Lower lobe of right lung (tissue), 2 donors: Measurements from ENCODE around the gene HBM. TPM values are rescaled to one million over a fixed set of nuclear protein-coding genes. Genes with fewer than 3 reads are reported as not detected.
"Not testable (repeated sequence)": the region's sequence is repeated elsewhere in the genome, so short reads cannot be mapped to it uniquely, and the experiment has no call there.

Experiments
- ATAC-seq, 2 donors: fragments of 200-7000 bp; cut with Tn5 transposase; one replicate each; pipeline ENCODE4 v1.9.1; 2020 to 2022; ENCODE audit warnings: mild to moderate bottlenecking in 2 of 2, moderate library complexity in 2 of 2
- DNase-seq: peaks from one replicate; pipeline ENCODE4 v3.0.0-alpha.2; 2020
- H3K27ac ChIP-seq: fragments of 200-600 bp; one replicate; pipeline ENCODE4 v1.8.0; 2022
- H3K27me3 ChIP-seq: fragments of 200-600 bp; one replicate; pipeline ENCODE4 v1.8.0; 2022; ENCODE audit warnings: low read depth
- H3K36me3 ChIP-seq: fragments of 200-600 bp; one replicate; pipeline ENCODE4 v1.8.0; 2022; ENCODE audit warnings: mild to moderate bottlenecking
- H3K4me1 ChIP-seq: fragments of 200-600 bp; one replicate; pipeline ENCODE4 v1.8.0; 2022
- H3K4me3 ChIP-seq: fragments of 200-600 bp; one replicate; pipeline ENCODE4 v1.8.0; 2022; ENCODE audit warnings: mild to moderate bottlenecking
- H3K9me3 ChIP-seq: fragments of 200-600 bp; one replicate; pipeline ENCODE4 v1.8.0; 2022
- intact Hi-C: fragments of 100-400 bp; cut with DNase I; formaldehyde crosslinking; loops from one replicate; pipeline ENCODE4 v1.11.0; 2022
- total RNA-seq: library from RNA; stranded (reverse); fragmentation: NEBNext Ultra II Directional; extraction: Animal tissue kit (Norgen Biotek cat#: 25700); gene quantifications from one replicate; pipeline ENCODE4 v1.2.1, GENCODE V29; 2021
- TF ChIP-seq, protein P1 (sequence below): fragments of 200-600 bp; IDR thresholded peaks from one replicate; pipeline ENCODE4 v1.8.0; 2022; ENCODE audit warnings: antibody characterized with exemption, mild to moderate bottlenecking
- donor health status: DM: no; HTN: yes; CAD: no; lungs with severe emphysema.

HBM gene
- total RNA-seq, 1 donor from 2014 or later, result not detected

DNA sequence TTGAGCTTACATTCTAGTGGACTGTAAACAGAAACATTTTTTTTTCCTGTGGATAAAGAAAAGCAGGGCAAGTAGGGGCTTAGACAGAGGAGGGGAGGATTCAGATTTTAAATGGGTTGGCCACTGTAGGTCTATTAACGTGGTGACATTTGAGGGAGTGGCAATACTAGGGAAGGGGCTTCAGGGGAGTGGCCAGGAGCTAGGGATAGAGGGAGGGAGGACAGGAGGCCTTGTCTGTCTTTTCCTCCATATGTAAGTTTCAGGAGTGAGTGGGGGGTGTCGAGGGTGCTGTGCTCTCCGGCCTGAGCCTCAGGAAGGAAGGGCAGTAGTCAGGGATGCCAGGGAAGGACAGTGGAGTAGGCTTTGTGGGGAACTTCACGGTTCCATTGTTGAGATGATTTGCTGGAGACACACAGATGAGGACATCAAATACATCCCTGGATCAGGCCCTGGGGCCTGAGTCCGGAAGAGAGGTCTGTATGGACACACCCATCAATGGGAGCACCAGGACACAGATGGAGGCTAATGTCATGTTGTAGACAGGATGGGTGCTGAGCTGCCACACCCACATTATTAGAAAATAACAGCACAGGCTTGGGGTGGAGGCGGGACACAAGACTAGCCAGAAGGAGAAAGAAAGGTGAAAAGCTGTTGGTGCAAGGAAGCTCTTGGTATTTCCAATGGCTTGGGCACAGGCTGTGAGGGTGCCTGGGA is 6.5 kb upstream of the HBM start:
- TF ChIP-seq, protein P1, sequence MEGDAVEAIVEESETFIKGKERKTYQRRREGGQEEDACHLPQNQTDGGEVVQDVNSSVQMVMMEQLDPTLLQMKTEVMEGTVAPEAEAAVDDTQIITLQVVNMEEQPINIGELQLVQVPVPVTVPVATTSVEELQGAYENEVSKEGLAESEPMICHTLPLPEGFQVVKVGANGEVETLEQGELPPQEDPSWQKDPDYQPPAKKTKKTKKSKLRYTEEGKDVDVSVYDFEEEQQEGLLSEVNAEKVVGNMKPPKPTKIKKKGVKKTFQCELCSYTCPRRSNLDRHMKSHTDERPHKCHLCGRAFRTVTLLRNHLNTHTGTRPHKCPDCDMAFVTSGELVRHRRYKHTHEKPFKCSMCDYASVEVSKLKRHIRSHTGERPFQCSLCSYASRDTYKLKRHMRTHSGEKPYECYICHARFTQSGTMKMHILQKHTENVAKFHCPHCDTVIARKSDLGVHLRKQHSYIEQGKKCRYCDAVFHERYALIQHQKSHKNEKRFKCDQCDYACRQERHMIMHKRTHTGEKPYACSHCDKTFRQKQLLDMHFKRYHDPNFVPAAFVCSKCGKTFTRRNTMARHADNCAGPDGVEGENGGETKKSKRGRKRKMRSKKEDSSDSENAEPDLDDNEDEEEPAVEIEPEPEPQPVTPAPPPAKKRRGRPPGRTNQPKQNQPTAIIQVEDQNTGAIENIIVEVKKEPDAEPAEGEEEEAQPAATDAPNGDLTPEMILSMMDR, result no peak
- intact Hi-C loops, result no loop called here
- Histone ChIP-seq H3K36me3 (no peaks in the 10 kb centered on the region), H3K4me3 (no peak overlapping the region), H3K27me3 (peaks cover 28% of the 10 kb centered on the region), H3K9me3 (no peaks in the 10 kb centered on the region), H3K4me1 (peaks cover 8% of the 10 kb centered on the region), H3K27ac (no peak overlapping the region)
- ATAC-seq (no peak), DNase-seq (no peak)

DNA sequence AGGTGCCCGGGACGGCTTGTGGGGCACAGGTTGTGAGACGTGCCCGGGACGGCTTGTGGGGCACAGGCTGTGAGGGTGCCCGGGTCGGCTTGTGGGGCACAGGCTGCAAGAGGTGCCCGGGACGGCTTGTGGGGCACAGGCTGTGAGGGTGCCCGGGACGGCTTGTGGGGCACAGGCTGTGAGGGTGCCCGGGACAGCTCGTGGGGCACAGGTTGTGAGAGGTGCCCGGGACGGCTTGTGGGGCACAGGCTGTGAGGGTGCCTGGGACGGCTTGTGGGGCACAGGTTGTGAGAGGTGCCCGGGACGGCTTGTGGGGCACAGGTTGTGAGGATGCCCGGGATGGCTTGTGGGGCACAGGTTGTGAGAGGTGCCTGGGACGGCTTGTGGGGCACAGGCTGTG is 5.5 kb upstream of the HBM start:
- H3K4me3 ChIP-seq, DNase-seq, H3K9me3 ChIP-seq, H3K36me3 ChIP-seq, H3K4me1 ChIP-seq, intact Hi-C loops, ATAC-seq, H3K27ac ChIP-seq: not testable (repeated sequence)
- H3K27me3 ChIP-seq, result peaks cover 22% of the 10 kb centered on the region

DNA sequence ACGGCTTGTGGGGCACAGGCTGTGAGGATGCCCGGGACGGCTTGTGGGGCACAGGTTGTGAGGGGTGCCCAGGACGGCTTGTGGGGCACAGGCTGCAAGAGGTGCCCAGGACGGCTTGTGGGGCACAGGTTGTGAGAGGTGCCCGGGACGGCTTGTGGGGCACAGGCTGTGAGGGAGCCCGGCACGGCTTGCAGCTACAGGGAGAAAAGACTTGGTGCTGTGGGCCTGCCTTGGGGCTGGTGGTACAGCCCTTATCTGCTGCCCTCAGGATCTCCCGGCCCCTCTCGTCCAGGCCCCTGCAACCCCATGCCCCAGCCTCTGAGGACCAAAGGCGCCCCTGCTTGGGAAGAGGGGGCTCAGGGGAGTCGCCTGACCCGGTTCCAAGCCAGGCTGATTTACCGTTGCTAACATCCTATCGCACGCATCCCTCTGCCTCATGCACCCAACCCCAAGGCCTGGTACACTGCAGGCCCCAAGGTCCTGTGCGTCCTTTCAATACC is 5.0 kb upstream of the HBM start:
- DNase-seq (no peak), ATAC-seq (no peak)
- TF ChIP-seq, protein P1, result no peak
- Histone ChIP-seq H3K9me3 (no peaks in the 10 kb centered on the region), H3K27me3 (peaks cover 22% of the 10 kb centered on the region), H3K4me1 (peaks cover 8% of the 10 kb centered on the region), H3K36me3 (no peaks in the 10 kb centered on the region), H3K27ac (no peak overlapping the region), H3K4me3 (no peak overlapping the region)
- intact Hi-C loops, result no loop called here

DNA sequence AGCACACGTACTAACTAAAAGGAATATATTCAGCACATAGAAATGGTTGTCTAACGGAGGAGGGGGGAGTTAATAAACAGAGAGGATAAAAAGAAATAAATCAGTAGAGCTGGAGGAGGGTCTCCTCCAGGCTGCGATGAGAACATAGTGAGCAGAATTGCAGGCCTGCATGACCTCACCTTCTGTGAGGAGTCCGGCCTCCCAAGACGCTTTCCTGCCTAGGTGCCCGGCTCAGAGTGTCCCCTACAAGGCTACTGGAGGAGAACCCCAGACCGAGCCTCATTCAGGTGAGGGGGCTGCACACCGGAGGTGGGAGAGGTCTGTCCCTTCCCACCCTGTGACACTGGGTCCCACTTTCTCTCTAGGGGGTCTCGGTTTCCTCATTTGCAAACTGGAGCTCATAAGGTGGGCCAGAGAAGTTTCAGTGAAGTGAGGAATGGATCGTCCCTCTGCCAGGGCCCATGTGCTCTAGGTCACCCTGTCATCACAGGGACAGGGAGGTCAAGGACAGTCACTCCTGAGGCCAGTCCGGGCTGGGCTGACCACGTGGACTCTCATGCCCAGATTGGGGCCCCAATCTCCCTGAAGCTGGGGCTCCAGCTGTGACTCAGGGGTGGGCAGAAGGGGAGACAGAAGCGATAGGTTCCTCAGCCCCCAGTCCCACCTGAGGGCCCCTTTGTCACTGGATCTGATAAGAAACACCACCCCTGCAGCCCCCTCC is 3.3 kb upstream of the HBM start:
- Histone ChIP-seq H3K36me3 (no peaks in the 10 kb centered on the region), H3K27ac (no peak overlapping the region), H3K27me3 (peaks cover 37% of the 10 kb centered on the region), H3K9me3 (no peaks in the 10 kb centered on the region), H3K4me3 (no peak overlapping the region), H3K4me1 (peaks cover 19% of the 10 kb centered on the region)
- TF ChIP-seq, protein P1, result no peak
- ATAC-seq (no peak), DNase-seq (no peak)
- intact Hi-C loops, result no loop called here

DNA sequence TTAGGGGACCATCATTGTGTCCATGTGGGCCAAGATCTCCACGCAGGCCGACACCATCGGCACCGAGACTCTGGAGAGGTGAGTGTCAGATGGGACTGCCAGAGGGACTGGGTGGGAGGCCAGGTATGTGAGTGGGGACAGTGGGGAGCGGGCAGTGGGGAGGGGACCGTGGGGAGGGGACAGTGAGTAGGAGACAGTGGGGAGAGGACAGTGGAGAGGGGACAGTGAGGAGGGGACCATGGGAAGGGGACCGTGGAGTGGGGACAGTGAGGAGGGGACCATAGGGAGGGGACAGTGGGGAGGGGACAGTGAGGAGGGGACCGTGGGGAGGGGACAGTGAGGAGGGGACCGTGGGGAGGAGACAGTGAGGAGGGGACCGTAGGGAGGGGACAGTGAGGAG is 2.6 kb upstream of the HBM start:
- H3K36me3 ChIP-seq, H3K4me3 ChIP-seq, H3K27ac ChIP-seq, DNase-seq, intact Hi-C loops, ATAC-seq, H3K9me3 ChIP-seq: not testable (repeated sequence)
- Histone ChIP-seq H3K4me1 (peaks cover 19% of the 10 kb centered on the region), H3K27me3 (peaks cover 44% of the 10 kb centered on the region)

DNA sequence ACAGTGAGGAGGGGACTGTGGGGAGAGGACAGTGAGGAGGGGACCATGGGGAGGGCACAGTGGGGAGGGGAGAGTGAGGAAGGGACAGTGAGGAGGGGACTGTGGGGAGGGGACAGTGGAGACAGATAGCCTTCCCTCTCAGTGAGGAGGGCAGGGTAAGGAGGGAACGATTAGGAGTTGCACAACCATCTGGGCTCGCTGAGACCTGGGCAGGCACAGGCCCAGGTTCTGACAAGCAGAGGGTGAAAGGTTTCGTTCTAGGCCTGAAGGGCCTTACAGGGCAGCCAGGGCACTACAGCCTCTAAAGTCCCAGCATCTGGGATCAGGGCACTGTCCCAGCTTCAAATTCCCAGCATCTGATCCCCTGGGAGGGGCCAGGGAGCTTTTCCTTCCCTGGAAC is 2.1 kb upstream of the HBM start:
- H3K27ac ChIP-seq, H3K36me3 ChIP-seq, H3K4me3 ChIP-seq, H3K9me3 ChIP-seq, intact Hi-C loops, DNase-seq: not testable (repeated sequence)
- H3K27me3 ChIP-seq, result peaks cover 50% of the 10 kb centered on the region
- ATAC-seq, result peak; percentile 37 to 48
- peaks cover 19% of the 10 kb centered on the region for H3K4me1 ChIP-seq

DNA sequence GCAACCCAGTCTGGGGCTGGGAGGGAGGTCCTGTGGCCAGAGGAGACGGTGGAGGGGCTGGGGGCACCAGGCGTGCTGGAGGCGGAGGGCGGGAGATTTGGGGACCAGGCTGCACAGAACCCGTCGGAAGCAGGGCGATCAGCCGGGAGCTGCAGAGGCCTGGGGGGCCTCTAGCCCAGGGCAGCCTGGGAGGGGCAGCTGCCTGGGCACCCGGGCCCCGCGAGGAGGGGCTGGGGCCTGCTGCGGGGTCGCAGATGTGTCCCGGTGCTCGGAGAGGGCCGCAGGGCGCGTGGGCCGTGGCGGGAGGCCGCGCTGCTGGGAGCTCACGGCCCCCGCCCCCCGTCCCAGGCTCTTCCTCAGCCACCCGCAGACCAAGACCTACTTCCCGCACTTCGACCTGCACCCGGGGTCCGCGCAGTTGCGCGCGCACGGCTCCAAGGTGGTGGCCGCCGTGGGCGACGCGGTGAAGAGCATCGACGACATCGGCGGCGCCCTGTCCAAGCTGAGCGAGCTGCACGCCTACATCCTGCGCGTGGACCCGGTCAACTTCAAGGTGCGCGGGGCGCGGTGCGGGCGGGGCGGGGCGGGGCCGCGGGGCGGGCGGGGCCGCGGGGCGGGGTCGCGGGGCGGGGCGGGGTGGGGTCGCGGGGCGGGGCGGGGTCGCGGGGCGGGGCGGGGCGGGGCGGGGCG is 1.5 kb upstream of the HBM start:
- DNase-seq, H3K4me3 ChIP-seq, H3K9me3 ChIP-seq, H3K36me3 ChIP-seq, intact Hi-C loops, H3K27ac ChIP-seq: not testable (repeated sequence)
- ATAC-seq, result peak; percentile 27 to 42
- H3K4me1 ChIP-seq, result peaks cover 19% of the 10 kb centered on the region
- peaks cover 55% of the 10 kb centered on the region for H3K27me3 ChIP-seq
